NCI-H187 treated with DMSO at 0.1 percent for 48 hours (cell line): ENCODE measurements around the gene CADM2.
"Not testable (repeated sequence)": the region's sequence is repeated elsewhere in the genome, so short reads cannot be mapped to it uniquely, and the experiment has no call there.

ENCODE experiments used
- DNase-seq: peaks from one replicate; lab custom pipeline; 2025; lab: John Stamatoyannopoulos, UW

CADM2 gene

DNA sequence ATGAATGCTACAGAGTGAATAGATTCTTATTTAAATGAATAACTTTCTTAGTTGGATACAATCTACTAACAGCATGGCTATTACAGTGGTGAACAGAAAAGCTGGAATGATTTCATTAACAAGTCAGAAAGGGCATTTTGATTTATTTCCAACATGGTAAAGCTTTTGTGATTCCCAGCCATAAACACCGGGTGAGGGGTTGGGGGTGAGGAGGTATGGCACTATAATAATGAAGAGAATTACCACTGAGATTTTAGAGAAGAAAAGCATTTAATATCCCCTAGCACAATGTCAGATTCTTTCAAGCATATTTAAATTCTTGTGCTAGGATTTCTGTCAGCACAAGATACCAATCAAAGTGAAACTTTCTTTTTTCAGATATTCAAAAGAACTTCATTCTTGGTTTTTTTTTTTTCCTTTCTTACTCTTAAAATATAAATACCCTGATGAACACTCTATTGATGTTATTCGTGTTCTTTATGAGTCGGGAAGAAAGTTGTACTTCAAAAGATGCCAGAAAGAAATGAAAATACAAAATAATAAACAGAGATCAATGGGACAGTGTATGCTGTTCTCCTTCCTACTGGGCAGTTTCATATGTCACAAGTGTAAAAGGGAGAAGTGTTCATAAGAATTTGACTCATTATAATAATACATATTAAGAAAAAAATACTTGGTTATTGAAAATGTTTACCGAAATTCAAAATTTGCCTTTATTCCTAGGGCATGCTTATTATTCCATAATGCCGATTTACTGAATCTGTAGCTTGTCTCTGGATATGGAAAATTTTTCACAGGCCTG lies 522.8 kb downstream of the CADM2 start:
- no peak for DNase-seq

DNA sequence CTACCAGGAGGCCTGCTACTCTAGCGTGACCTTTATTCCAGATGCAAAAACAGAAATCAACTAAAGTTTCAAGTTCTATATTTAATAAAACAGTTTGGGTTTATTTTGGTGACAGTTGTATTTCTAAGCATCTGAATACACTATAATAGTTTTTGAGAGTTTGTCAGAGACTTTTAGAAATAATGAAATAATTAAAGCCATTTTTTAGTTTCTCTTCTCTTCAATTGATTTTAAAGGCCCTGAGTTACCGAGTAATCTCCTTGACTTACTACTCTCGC lies 523.4 kb downstream of the CADM2 start:
- DNase-seq, result no peak

DNA sequence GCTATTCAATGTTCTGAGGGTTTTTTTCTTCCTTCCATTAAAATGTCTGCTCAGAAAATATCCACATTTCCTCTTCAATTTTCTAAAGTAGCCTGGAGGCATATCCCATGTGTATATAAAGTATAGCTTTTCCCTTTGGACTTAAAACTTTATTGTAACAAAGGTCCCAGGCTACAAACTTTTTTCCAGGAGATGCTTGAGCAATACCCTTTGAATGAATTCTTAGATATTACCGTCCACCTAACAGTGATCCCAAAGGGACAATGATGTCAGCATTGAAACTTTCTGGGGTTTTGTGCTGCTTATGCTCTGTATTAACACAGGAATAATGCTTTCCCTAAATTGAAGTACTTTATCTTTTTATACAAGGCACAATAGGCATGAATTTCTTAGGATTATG lies 525.2 kb downstream of the CADM2 start:
- DNase-seq, result no peak

DNA sequence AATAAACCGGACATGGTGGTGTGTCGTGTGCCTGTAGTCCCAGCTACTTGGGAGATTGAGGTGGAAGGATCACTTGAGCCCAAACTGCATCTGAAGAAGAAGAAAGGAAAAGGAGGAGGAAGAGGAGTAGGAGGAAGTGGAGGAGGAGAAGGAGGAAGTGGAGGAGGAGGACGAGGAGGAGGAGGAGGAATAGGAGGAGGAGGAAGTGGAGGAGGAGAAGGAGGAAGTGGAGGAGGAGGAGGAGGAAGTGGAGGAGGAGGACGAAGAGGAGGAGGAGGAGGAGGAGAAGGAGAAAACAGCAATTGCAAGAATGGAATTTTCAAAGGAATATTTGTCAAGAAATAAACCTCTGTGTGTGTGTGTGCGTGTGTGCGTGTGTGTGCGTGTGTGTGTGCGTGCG lies 528.6 kb downstream of the CADM2 start:
- no peak for DNase-seq

DNA sequence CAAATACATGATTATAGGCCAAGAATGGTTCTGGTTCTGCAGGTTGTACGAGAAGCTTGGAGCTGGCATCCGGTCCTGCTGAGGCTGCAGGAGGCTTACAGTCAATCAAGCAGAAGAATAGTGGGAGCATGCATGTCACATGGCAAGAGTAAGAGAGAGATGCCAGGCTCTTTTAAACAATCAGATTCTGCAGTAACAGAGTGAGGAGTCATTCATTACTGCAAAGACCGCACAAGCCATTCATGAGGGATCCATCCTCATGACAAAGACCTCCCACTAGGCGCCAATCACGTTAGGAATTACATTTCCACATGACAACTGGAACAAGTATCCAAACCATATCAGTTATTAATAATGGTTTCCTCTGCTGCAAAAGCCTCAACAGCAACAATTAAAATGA lies 536.8 kb downstream of the CADM2 start:
- no peak for DNase-seq

DNA sequence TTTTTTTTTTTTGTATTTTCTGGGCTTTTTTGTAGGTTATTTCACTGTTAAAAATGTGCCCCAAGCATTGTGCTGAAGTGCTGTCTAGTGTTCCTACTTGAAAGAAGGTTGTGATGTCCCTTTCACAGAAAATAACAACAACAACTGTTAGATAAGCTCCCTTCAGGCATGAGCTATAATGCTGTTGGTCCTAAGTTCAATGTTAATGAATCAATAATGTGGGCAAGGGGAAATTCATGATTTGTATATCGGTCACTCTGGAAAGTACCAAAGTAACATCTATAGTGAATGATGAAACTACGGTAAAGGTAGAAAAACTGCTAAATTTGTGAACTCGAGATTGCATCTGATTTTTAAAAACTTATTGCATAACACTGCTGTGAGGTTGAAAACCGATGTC lies 539.4 kb downstream of the CADM2 start:
- DNase-seq, result no peak

DNA sequence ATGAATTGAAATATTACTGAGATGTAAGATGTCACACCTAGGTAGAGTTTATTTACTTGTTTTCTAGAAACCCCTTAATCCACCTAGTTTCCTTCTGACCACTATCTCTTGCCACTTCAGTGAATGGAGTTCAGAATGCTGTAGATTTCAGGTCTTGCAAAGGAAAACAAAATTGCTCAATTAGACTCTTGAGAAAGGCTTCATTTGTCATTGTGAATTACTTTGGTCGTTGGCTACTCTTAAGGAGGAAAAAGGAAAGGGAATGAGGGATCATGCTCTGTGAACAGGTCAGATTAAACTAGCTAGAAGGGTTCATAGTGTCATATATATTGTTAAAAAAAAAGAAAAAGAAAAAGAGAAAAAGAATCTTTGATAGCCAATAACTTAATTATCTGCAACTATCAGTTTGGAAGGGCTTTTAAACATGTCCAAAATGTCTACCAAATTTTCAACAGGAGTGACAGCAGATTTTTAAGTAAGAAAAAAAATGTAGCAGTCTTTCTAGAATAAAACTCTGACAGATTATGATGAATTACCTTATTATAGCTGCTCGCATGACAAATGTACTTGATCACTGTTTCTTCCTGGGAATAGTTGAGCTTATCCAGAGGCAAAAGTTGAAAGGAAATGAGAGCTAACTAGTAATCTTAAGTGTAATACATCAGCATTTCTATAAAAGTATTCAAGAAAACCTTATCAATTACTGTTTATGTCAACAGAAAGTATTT lies 543.5 kb downstream of the CADM2 start:
- DNase-seq, result no peak

DNA sequence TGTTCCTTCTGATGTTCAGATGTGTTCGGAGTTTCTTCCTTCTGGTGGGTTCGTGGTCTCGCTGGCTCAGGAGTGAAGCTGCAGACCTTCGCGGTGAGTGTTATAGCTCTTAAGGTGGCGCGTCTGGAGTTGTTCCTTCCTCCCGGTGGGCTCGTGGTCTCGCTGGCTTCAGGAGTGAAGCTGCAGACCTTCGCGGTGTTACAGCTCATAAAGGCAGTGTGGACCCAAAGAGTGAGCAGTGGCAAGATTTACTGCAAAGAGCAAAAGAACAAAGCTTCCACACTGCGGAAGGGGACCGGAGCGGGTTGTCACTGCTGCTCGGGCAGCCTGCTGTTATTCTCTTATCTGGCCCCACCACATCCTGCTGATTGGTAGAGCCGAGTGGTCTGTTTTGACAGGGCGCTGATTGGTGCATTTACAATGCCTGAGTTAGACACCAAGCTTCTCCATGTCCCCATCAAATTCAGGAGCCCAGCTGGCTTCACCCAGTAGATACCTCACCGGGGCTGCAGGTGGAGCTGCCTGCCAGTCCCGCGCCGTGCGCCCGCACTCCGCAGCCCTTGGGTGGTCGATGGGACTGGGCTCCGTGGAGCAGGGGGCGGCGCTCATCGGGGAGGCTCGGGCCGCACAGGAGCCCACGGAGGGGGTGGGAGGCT lies 545.5 kb downstream of the CADM2 start:
- DNase-seq, result not testable (repeated sequence)

DNA sequence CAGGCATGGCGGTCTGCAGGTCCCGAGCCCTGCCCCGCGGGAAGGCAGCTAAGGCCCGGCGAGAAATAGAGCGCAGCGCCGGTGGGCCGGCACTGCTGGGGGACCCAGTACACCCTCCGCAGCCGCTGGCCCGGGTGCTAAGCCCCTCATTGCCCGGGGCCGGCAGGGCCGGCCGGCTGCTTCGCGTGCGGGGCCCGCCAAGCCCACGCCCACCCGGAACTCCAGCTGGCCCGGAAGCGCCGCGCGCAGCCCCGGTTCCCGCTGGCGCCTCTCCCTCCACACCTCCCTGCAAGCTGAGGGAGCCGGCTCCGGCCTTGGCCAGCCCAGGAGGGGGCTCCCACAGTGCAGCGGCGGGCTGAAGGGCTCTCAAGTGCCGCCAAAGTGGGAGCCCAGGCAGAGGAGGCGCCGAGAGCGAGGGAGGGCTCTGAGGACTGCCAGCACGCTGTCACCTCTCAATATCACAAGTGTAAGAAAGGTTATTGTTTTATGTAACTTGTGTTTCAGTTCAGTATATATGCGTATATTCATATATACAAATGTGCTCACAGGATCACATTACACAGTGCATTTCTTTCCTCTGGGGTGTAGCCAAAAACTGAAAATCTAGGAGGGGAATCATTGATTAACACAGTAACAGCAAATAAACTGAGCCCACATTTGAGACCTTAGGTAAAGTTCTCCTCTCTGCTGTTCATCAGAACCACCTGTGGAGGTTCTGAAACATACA lies 546.2 kb downstream of the CADM2 start:
- not testable (repeated sequence) for DNase-seq

DNA sequence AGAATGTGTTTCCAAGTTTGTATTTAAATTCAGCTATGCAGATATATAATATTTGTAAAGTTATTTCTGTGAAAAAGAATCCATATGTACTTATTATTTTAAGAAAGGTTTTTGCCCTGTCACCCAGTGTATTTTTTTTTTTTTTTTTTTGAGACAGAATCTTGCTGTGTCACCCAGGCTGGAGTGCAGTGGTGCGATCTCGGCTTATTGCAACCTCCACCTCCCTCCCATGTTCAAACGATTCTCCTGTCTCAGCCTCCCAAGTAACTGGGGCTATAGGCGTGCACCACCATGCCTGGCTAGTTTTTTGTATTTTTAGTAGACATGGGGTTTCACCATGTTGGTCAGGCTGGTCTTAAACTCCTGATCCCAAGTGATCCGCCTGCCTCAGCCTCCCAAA lies 548.3 kb downstream of the CADM2 start:
- not testable (repeated sequence) for DNase-seq

DNA sequence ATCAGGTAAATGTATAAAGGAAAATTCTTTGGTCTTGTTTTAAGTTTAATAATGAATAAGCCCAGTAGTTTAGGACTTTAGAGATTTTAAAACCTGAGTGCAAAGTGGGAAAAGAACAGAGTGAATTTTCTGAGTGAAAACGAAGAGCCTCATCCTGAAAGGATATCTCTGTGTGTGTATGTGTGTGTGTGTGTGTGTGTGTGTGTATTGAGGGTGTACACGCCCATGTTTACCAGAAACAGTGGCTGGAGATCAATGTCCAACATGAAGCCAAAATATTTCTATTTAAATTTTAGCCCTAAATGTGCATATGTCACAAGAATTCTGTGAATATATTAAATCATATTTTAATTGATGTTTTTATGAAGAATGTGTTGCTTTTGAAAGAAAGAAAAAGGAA lies 549.9 kb downstream of the CADM2 start:
- DNase-seq, result no peak

DNA sequence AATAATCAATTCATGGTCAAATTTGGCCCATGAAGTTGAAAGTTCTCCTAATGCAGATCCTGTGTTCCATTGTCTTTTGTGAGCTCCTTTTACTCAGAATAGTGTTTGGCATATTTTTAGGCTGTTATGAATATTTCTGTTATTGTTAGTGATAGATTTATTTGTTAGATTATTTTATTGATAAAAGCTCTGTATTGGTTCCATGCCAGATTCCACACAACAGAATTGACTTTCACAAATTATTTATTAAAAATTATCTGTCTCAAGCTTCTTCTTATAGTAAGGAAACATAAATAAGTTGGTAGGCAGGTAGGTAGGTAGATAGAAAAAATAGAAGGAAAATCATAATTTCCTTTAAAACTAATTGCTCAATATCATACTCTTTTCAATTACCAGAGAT lies 557.4 kb downstream of the CADM2 start:
- no peak for DNase-seq

DNA sequence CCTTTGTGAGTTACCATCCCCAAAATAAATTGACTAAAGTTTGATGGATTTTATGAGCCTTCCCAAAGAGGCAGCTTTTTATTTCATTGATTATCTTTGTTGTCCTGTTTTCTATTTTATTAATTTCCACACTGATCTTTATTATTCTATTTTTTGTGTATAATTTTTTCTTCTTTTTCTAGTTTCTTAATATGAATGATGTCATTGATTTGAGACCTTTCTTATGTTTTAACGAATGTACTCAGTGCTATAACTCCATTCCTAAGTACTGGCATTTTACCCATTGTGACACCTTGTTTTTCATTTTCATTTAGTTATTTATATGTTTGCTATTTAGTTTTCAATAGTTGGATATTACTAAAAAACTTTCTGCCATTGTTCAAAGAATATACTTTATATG lies 565.3 kb downstream of the CADM2 start:
- no peak for DNase-seq

DNA sequence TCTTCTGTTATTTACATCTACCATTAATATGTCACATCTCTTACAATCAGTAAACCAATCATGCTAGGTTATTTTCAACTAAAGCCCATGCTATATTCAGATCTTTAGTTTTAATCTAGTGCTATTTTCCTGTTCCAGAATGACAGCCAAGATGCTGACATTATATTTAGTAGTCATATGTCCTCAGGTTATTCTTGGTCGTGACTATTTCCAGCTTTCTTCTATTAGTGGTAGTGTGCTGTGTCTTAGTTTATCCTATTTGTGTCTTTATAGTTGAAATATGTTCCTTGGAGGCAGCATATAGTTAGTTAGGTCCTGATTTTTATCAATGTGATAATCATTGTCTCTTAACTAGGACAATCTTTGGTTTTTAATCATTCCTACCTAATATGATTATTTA lies 566.5 kb downstream of the CADM2 start:
- DNase-seq, result no peak

DNA sequence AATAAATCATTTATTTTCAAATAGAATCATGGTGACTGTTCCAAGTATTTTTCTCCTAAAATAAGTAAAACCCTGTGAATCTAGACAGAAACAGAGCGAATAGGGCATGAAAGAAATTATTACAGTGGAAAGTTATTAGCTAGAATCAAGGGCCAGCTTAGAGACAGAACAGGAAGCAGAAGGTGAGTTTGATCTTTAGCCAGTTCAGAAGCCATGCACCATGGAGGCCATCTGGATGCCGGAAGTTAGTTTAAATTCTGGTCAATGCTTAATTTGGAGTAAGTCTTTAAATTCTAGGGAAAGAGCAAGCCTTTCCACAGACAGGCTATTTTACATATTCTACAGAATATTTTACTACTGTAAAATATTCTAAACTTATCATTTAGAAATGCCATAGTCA lies 574.8 kb downstream of the CADM2 start:
- no peak for DNase-seq

DNA sequence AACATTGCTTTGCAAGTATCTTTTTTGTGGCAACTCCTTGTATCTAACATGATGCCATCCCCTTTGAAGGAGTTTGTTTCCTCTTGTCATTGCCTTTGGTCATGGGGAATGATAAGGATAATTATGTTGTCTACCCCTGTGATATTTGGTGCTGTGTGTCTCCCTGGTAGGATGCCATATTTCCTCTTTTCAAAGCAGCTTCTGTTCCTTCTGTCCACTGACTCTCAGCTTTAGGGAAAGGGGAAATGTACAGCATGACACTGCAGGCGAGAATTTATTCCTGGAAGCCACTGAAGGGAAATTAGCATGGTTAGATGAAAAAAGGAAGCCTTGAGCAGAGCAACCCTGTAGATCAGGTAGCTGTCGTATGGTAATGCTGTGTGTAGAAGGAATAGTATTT lies 576.7 kb downstream of the CADM2 start:
- DNase-seq, result no peak

DNA sequence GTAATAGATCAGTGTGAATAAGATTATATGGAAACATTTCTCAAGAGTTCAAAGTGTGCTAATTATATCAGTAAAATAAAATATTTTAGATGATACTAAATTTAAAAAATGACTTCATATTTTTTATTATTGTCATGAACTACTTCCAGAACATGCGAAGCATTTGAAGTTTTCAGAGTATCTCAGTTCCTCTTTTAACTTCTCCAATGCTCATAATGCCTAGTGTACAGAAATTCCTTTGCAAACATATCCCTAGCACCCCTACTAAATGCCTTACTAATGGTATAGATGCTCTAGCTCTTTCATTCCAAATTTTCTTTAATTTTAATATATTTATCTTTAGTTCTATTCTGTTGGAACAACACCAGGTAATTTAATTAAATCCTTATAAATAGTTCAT lies 580.4 kb downstream of the CADM2 start:
- DNase-seq, result no peak

DNA sequence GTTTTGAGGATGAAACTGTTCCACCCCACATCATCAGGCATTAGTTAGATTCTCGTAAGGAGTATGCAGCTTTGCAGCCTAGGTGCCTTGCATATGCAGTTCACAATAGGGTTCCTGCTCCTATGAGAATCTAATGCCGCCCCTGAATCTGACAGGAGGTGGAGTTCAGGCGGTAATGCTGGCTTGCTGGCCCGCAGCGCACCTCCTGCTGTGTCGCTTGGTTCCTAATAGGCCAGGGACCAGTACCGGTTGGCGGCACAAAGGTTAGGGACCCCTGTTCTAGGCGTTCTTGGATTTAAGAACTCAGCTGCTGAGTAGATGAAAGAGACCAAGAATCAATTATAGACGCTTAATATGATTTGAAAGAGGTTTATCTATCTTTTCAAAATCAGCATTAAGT lies 595.4 kb downstream of the CADM2 start:
- no peak for DNase-seq

DNA sequence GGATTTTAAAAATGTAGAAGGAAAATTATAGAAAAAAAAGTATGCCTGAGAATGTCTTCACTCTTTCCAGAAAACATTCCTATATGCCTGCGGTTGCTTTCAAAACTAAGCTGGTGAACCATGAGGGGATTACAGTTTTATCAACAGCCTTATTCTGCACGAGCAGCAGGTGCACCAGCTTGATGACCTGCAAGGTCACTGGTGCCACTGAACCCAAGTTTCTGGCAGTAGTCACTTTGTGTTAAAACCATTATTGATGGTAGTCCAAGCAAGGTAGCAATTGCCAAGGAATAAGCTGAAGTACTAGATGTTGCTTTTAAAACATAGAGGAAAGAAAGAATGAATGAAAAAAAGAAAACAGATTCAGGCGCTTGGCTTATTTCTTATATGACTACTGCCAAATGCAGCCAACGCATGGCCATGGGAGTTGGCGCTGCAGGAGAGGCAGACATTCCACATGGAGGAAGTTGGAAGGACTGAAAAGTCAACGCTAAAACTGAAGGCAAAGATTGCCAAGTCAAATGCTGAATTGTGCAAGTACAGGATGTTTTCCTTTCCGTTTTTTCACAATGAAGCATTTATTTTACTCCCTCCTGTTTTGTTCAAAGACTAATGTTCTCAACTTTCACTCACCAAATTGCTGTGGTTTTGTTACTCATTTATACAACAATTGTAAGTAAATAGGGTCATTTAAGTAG lies 601.4 kb downstream of the CADM2 start:
- DNase-seq, result no peak

DNA sequence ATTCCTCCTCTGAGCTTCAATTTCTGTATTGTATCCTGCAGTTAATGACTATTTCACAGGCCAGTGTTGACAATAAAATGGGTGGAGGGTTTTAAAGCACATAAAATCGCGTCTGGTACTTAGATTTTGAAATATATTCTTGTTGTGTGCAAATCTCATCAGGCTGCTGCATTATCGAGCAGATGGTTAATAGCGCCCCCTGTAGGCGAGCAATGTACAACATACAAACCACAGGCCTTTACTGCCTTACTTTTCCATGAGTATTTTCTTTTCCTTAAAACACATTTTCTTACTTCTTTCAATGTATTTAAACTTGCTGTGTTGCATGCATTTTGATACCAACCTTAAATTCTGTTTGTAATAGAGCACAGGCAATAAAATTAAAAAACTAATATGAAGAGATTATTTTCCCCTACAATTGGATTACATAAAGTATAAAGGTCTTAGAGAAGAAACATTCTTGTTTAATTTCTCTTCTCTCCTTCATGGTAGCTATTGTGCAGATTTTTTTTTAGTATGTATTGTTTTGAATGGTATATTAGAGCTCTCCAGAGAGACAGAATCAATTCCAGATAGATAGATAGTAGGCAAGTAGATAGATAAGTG lies 608.4 kb downstream of the CADM2 start:
- DNase-seq, result peak; percentile 3

DNA sequence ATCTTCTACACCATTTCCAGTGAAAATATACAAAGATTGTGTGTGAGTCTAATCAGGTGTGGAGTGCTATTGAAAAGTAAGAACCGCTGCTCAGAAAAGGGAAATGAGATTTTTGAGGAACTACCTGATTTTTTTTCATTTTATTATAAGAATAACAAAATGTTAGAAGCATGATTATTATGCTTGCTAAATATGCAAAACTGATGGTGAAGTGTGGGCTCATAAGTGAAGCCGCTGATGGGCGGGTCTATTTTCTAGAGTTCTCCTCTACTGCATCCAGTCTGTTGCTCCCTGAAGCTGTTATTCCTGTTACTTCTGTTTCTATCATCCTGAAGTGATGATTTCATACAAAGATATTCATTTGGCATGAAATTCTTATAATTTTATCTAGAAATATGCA lies 612.0 kb downstream of the CADM2 start:
- DNase-seq, result no peak

DNA sequence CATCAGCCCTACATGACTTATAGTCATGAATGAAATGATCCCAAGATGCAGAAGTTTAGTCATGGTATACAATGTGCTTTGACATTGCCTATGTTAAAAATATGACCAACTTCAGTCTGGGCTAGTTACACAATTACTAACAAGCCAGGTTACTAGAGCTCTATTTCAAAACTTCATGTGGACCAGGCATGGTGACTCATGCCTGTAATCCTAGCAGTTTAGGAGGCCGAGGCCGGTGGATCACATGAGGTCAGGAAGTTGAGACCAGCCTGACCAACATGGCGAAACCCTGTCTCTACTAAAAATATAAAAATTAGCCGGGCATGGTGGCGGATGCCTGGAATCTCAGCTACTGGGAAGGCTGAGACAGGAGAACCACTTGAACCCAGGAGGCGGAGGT lies 613.0 kb downstream of the CADM2 start:
- no peak for DNase-seq
